Stomach smooth muscle (tissue), 2 donors: ENCODE results near the gene ZNF609.

Source experiments
- H3K27ac ChIP-seq: one replicate; pipeline ENCODE4 v1.7.0; 2013; ENCODE audit warnings: mild to moderate bottlenecking, low read length, inconsistent platforms
- H3K27me3 ChIP-seq, 2 donors: one replicate each; pipeline ENCODE4 v1.7.0; 2013; ENCODE audit warnings: low read length in 2 of 2; ENCODE audit not compliant: insufficient read depth in 2 of 2, control insufficient read depth in 1 of 2
- H3K36me3 ChIP-seq, 2 donors: one replicate each; pipeline ENCODE4 v1.7.0; 2013; ENCODE audit warnings: low read length in 2 of 2; ENCODE audit not compliant: control insufficient read depth in 2 of 2, insufficient read depth in 2 of 2
- H3K4me1 ChIP-seq: one replicate; pipeline ENCODE4 v1.7.0; 2013; ENCODE audit warnings: low read length; ENCODE audit not compliant: control insufficient read depth, insufficient read depth
- H3K4me3 ChIP-seq, 2 donors: one replicate each; pipeline ENCODE4 v1.7.0; 2013; ENCODE audit warnings: low read length in 2 of 2
- H3K9ac ChIP-seq, 2 donors: one replicate each; pipeline ENCODE4 v1.7.0; 2013; ENCODE audit warnings: low read length in 2 of 2, mild to moderate bottlenecking in 1 of 2
- H3K9me3 ChIP-seq, 2 donors: one replicate each; pipeline ENCODE4 v1.7.0; 2013; ENCODE audit warnings: low read length in 2 of 2; ENCODE audit not compliant: control insufficient read depth in 2 of 2
- donor health status: healthy.
- donor health status: Pancreatic carcinoma.

ZNF609 gene

GRCh38 chr15:64732156-64732860 lies 271.9 kb downstream of the ZNF609 start:
- Histone ChIP-seq H3K36me3 (peaks cover 18 to 21% of the 10 kb centered on the region in 2 donors), H3K9ac (no peak overlapping the region), H3K9me3 (no peaks in the 10 kb centered on the region), H3K4me1 (peaks cover 14% of the 10 kb centered on the region), H3K4me3 (no peak overlapping the region), H3K27ac (peak overlapping the region; percentile 37), H3K27me3 (no peaks in the 10 kb centered on the region)
